ENCODE results near the gene PHF2.

GRCh38 chr9:93693129-93693528, 116.7 kb downstream of the PHF2 start:
- TF ChIP-seq POLR2A (IDR thresholded peaks at IDR 0.05) (no peak), CTCF (IDR thresholded peaks at IDR 0.05 in 8 of 11, conservative IDR thresholded peaks at IDR 0.05 in 3 of 11) (no peak), POLR2AphosphoS5 (IDR thresholded peaks at IDR 0.05) (no peak)

Measured in spleen (tissue), 7 donors.